Kidney glomerular epithelial cell (primary cell): Measurements from ENCODE around the gene SERPINB5.

Source experiments
- DNase-seq: peaks from one replicate; lab custom pipeline; 2025; lab: John Stamatoyannopoulos, UW

Gene SERPINB5

GRCh38 chr18:63470751-63471150 is 6.0 kb upstream of the SERPINB5 start:
- DNase-seq = no peak

- no peak for DNase-seq
These were observed 4.4 kb upstream of the SERPINB5 start for GRCh38 chr18:63472380-63472779.

- DNase-seq = no peak
These were observed 442 bp downstream of the SERPINB5 start for GRCh38 chr18:63477200-63477599.

- DNase-seq = no peak
These were observed 1.2 kb downstream of the SERPINB5 start for GRCh38 chr18:63477968-63478367.

- no peak for DNase-seq
These were observed 3.1 kb downstream of the SERPINB5 start for GRCh38 chr18:63479826-63480225.

GRCh38 chr18:63480476-63480875 is 3.7 kb downstream of the SERPINB5 start:
- DNase-seq = no peak

GRCh38 chr18:63480915-63481314 is 4.2 kb downstream of the SERPINB5 start:
- no peak for DNase-seq

GRCh38 chr18:63487676-63488075 is 10.9 kb downstream of the SERPINB5 start:
- DNase-seq = no peak

- DNase-seq = no peak
These were observed 11.4 kb downstream of the SERPINB5 start for GRCh38 chr18:63488160-63488559.

GRCh38 chr18:63492851-63493250 is 16.1 kb downstream of the SERPINB5 start:
- DNase-seq = no peak

GRCh38 chr18:63495675-63496074 is 18.9 kb downstream of the SERPINB5 start:
- no peak for DNase-seq

- DNase-seq = no peak
These were observed 29.0 kb downstream of the SERPINB5 start for GRCh38 chr18:63505566-63506335.

- no peak for DNase-seq
These were observed 29.5 kb downstream of the SERPINB5 start for GRCh38 chr18:63506336-63506646.

- DNase-seq = no peak
These were observed 31.8 kb downstream of the SERPINB5 start for GRCh38 chr18:63508596-63508995.

- DNase-seq = peak; percentile 28
These were observed 34.5 kb downstream of the SERPINB5 start for GRCh38 chr18:63511285-63511684.

GRCh38 chr18:63514326-63514725 is 37.6 kb downstream of the SERPINB5 start:
- DNase-seq = no peak

- DNase-seq = no peak
These were observed 38.3 kb downstream of the SERPINB5 start for GRCh38 chr18:63514888-63515678.

- DNase-seq = no peak
These were observed 39.0 kb downstream of the SERPINB5 start for GRCh38 chr18:63515801-63516200.

GRCh38 chr18:63518178-63519012 is 41.6 kb downstream of the SERPINB5 start:
- DNase-seq = peak; percentile 70

GRCh38 chr18:63520053-63520685 is 43.4 kb downstream of the SERPINB5 start:
- no peak for DNase-seq

GRCh38 chr18:63523660-63524059 is 46.9 kb downstream of the SERPINB5 start:
- DNase-seq = no peak

- no peak for DNase-seq
These were observed 50.5 kb downstream of the SERPINB5 start for GRCh38 chr18:63527251-63527650.
